Lung (tissue), 12 donors: ENCODE data around the gene RUFY1. TPM values are rescaled to one million over a fixed set of nuclear protein-coding genes. Genes with fewer than 3 reads are reported as not detected.
A peak's percentile ranks its signal among the peaks of the same experiment; 100 is the strongest.
"Not testable (repeated sequence)": the region's sequence is repeated elsewhere in the genome, so short reads cannot be mapped to it uniquely, and the experiment has no call there.

Experiments used
- ATAC-seq: fragments of 200-7000 bp; cut with Tn5 transposase; one replicate; pipeline ENCODE4 v1.9.1; 2020; ENCODE audit warnings: moderate number of reproducible peaks; ENCODE audit not compliant: insufficient read depth, low FRiP score
- DNase-seq, 3 donors: peaks; one replicate each; pipeline ENCODE4 v3.0.0-alpha.2; 2013 to 2017
- H3K27ac ChIP-seq, 2 donors: one replicate each; pipeline ENCODE4 v1.5.1; 2013; ENCODE audit warnings: mild to moderate bottlenecking in 2 of 2, moderate library complexity in 2 of 2, control low read depth in 1 of 2, inconsistent platforms in 1 of 2, low read depth in 1 of 2, low read length in 1 of 2
- H3K27me3 ChIP-seq, 3 donors: one replicate each; pipeline ENCODE4 v1.5.1; 2013; ENCODE audit warnings: low read length in 2 of 3; ENCODE audit not compliant: control insufficient read depth in 3 of 3, insufficient read depth in 3 of 3
- H3K36me3 ChIP-seq, 4 donors: one replicate each; pipeline ENCODE4 v1.5.1; 2013; ENCODE audit warnings: low read length in 4 of 4, mild to moderate bottlenecking in 1 of 4, moderate library complexity in 1 of 4; ENCODE audit not compliant: control insufficient read depth in 4 of 4, insufficient read depth in 4 of 4
- H3K4me1 ChIP-seq, 5 donors: one replicate each; pipeline ENCODE4 v1.5.1; 2013; ENCODE audit warnings: low read length in 5 of 5, mild to moderate bottlenecking in 2 of 5, moderate library complexity in 1 of 5; ENCODE audit not compliant: control insufficient read depth in 5 of 5, insufficient read depth in 5 of 5
- H3K4me3 ChIP-seq: one replicate; pipeline ENCODE4 v1.5.1; 2013; ENCODE audit warnings: mild to moderate bottlenecking, control low read depth, moderate library complexity
- H3K9ac ChIP-seq, 2 donors: one replicate each; pipeline ENCODE4 v1.5.1; 2013; ENCODE audit warnings: low read length in 2 of 2, control low read depth in 1 of 2; ENCODE audit not compliant: insufficient read depth in 1 of 2
- H3K9me3 ChIP-seq, 4 donors: one replicate each; pipeline ENCODE4 v1.5.1; 2013; ENCODE audit warnings: low read length in 3 of 4, mild to moderate bottlenecking in 1 of 4, moderate library complexity in 1 of 4; ENCODE audit not compliant: control insufficient read depth in 4 of 4, insufficient read depth in 3 of 4
- CTCF ChIP-seq: IDR thresholded peaks from 2 replicates; pipeline ENCODE4 v1.5.1; 2012; ENCODE audit warnings: mild to moderate bottlenecking; ENCODE audit errors: control extremely low read depth, extremely low read depth
- WGBS, 2 donors: extraction: QIAGEN DNeasy Blood & Tissue Kit; methylation state at CpG; one replicate each; pipeline ENCODE4 v1.1.7; 2013; 5-methylcytosine and 5-hydroxymethylcytosine counted together
- polyA plus RNA-seq, 2 donors: library from polyadenylated mRNA; stranded (reverse); fragments of 200-250 nt; gene quantifications; one replicate each; pipeline ENCODE4 v1.2.1, GENCODE V29; 2013
- total RNA-seq, 2 donors: library from RNA; depleted of rRNA in 1 of 2; stranded (reverse); fragments of >200 nt in 1 of 2; gene quantifications; one replicate each; pipeline ENCODE4 v1.2.1, GENCODE V29; 2014 to 2021
- donor health status: control.
- donor health status: control.
- donor health status: Bipolar disorder and iron deficiency.
- donor health status: healthy.
- donor health status: DM: yes; HTN: yes; CAD: no.

The RUFY1 gene
- total and polyA plus RNA-seq, 4 donors = 37.3 to 58.6 (median 51.0) TPM

GRCh38 chr5:179554981-179555380 lies 4.6 kb downstream of the RUFY1 start:
- Histone ChIP-seq H3K36me3 (no peaks in the 10 kb centered on the region), H3K9me3 (no peaks in the 10 kb centered on the region), H3K9ac (no peak overlapping the region), H3K27me3 (no peaks in the 10 kb centered on the region), H3K4me3 (no peak overlapping the region), H3K4me1 (peaks cover 0 to 10% (median 3%) of the 10 kb centered on the region in 5 donors), H3K27ac (no peak overlapping the region)
- TF ChIP-seq CTCF = no peak
- ATAC-seq (no peak), DNase-seq (no peak)
- WGBS, 2 donors = 95 to 97% methylated on average over 6 of the region's 6 CpGs

GRCh38 chr5:179558261-179558799 lies 8.0 kb downstream of the RUFY1 start:
- not testable (repeated sequence) for H3K9ac ChIP-seq, H3K4me1 ChIP-seq, H3K9me3 ChIP-seq, H3K27ac ChIP-seq, H3K4me3 ChIP-seq, DNase-seq, H3K27me3 ChIP-seq, H3K36me3 ChIP-seq, ATAC-seq
- WGBS, 2 donors = 78 to 84% methylated on average over 15 of the region's 15 CpGs

- H3K9me3 ChIP-seq = no peaks in the 10 kb centered on the region
Measured at GRCh38 chr5:179558932-179559283, 8.6 kb downstream of the RUFY1 start.

More at GRCh38 chr5:179558932-179559283, 8.6 kb downstream of the RUFY1 start:
- peak overlapping the region; percentile 47 for H3K4me3 ChIP-seq
- H3K4me1 ChIP-seq = peaks cover 0 to 7% (median 4%) of the 10 kb centered on the region in 5 donors
- no peak for TF ChIP-seq CTCF
- no peak for ATAC-seq
- H3K27ac ChIP-seq = peak overlapping the region; percentile 75 to 91
- no peaks in the 10 kb centered on the region for H3K27me3 ChIP-seq
- H3K9ac ChIP-seq = peak overlapping the region; percentile 6 to 93
- peak; percentile 72 to 84 (median 82) for DNase-seq
- 25 to 32% methylated on average over 14 of the region's 14 CpGs for WGBS, 2 donors
- H3K36me3 ChIP-seq = peaks cover 5 to 12% (median 9%) of the 10 kb centered on the region in 4 donors
